Tibial artery (tissue), 4 donors: Measurements from ENCODE around the gene WNT3A.

Experiments
- DNase-seq, 2 donors: peaks; one replicate each; pipeline ENCODE4 v3.0.0-alpha.2; 2019
- H3K27ac ChIP-seq, 2 donors: fragments of 200-600 bp; sonication (generic) in 1 of 2; 1 replicate in 1 of 2; 2 replicates in 1 of 2; pipeline ENCODE4 v1.5.1; 2018 to 2019; ENCODE audit warnings: mild to moderate bottlenecking in 1 of 2
- H3K27me3 ChIP-seq, 2 donors: fragments of 200-600 bp; sonication (generic) in 1 of 2; one replicate each; pipeline versions ENCODE4 v1.5.1 to v1.6.0; 2016 to 2019
- H3K36me3 ChIP-seq, 3 donors: fragments of 200-600 bp; sonication (generic) in 2 of 3; one replicate each; pipeline ENCODE4 v1.5.1; 2016 to 2019; ENCODE audit warnings: mild to moderate bottlenecking in 2 of 3
- H3K4me1 ChIP-seq, 4 donors: fragments of 200-600 bp; sonication (generic) in 2 of 4; 1 replicate in 3 of 4; 2 replicates in 1 of 4; pipeline ENCODE4 v1.5.1; 2016 to 2019
- H3K4me3 ChIP-seq, 2 donors: fragments of 200-600 bp; sonication (generic) in 1 of 2; 1 replicate in 1 of 2; 2 replicates in 1 of 2; pipeline ENCODE4 v1.5.1; 2018 to 2019; ENCODE audit warnings: mild to moderate bottlenecking in 2 of 2
- H3K9me3 ChIP-seq, 3 donors: fragments of 200-600 bp; sonication (generic) in 1 of 3; one replicate each; pipeline ENCODE4 v1.5.1; 2016 to 2019
- CTCF ChIP-seq, 2 experiments: fragments of 200-600 bp in 1 of 2; fragments of 450-650 bp in 1 of 2; IDR thresholded peaks; one replicate each; pipeline ENCODE4 v1.5.1; 2017 to 2019; ENCODE audit warnings: antibody characterized with exemption in 2 of 2, mild to moderate bottlenecking in 1 of 2, moderate library complexity in 1 of 2
- intact Hi-C: fragments of 100-400 bp; cut with DNase I; formaldehyde crosslinking; loops from one replicate; pipeline ENCODE4 v1.15.0; 2023; ENCODE audit warnings: low total_unique reads

The WNT3A gene

GRCh38 chr1:228071839-228072657 is 65.2 kb downstream of the WNT3A start:
- peak in 1 of 2 donors; percentile 1 for DNase-seq
- H3K27ac ChIP-seq: no peak overlapping the region
- peaks cover 0 to 4% (median 0%) of the 10 kb centered on the region in 4 donors for H3K4me1 ChIP-seq
- H3K36me3 ChIP-seq: no peaks in the 10 kb centered on the region
- peaks cover 0 to 37% of the 10 kb centered on the region in 2 donors for H3K27me3 ChIP-seq
- H3K9me3 ChIP-seq: no peaks in the 10 kb centered on the region
- intact Hi-C loops: no loop called here
- TF ChIP-seq CTCF (IDR thresholded peaks at IDR 0.05): no peak
- no peak overlapping the region for H3K4me3 ChIP-seq

- TF ChIP-seq CTCF (IDR thresholded peaks at IDR 0.05): no peak
- Histone ChIP-seq H3K27me3 (peaks cover 0 to 31% of the 10 kb centered on the region in 2 donors), H3K9me3 (no peaks in the 10 kb centered on the region), H3K36me3 (no peaks in the 10 kb centered on the region), H3K4me3 (no peak overlapping the region), H3K4me1 (peaks cover 0 to 4% (median 0%) of the 10 kb centered on the region in 4 donors), H3K27ac (no peak overlapping the region)
- DNase-seq: no peak
- intact Hi-C loops: no loop called here
Observed at GRCh38 chr1:228072658-228073043, 65.9 kb downstream of the WNT3A start.

- H3K4me3 ChIP-seq: no peak overlapping the region
- intact Hi-C loops: no loop called here
- peaks cover 0 to 25% of the 10 kb centered on the region in 2 donors for H3K27me3 ChIP-seq
- H3K27ac ChIP-seq: no peak overlapping the region
- H3K9me3 ChIP-seq: no peaks in the 10 kb centered on the region
- H3K4me1 ChIP-seq: peaks cover 0 to 4% (median 0%) of the 10 kb centered on the region in 4 donors
- TF ChIP-seq CTCF (IDR thresholded peaks at IDR 0.05): no peak
- DNase-seq: no peak
- H3K36me3 ChIP-seq: no peaks in the 10 kb centered on the region
Observed at GRCh38 chr1:228073061-228073856, 66.5 kb downstream of the WNT3A start.

DNA sequence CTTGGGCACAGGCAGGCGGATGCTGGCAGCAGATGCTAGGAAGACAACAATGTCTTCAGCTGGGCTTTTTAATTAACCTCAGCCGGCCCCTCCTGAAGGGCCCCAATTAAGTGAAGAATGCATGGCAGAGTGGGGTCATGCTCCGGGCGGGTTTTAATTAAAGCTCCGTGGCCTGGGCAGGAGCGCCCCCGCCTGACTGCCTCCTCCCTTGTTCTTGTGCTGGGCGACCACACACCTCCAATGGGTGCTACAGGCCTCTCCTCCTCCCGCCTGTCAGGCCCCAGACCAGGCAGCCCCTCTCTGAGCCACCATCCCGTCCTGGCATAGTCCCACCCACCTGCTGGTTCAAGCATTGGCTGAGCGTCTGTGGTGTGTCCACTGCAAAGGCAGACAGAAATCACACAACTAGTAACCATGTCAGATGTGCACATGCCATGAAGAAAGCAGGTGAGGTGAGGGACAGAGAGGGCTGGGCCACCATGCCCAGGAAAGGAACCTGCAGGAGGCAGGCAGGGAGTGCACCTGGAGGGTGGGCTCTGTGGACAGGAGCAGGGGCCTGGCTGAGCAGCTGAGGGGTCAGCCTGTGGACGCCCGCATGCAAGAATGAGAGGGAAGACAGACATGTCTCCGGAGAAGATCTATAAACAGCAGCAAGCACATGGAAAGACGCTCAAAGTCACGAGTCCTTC is 67.2 kb downstream of the WNT3A start:
- DNase-seq: no peak
- TF ChIP-seq CTCF (IDR thresholded peaks at IDR 0.05): no peak
- intact Hi-C loops: no loop called here
- H3K36me3 ChIP-seq: no peaks in the 10 kb centered on the region
- H3K27me3 ChIP-seq: peaks cover 0 to 18% of the 10 kb centered on the region in 2 donors
- H3K9me3 ChIP-seq: no peaks in the 10 kb centered on the region
- H3K27ac ChIP-seq: no peak overlapping the region
- no peak overlapping the region for H3K4me3 ChIP-seq
- H3K4me1 ChIP-seq: peaks cover 0 to 4% (median 0%) of the 10 kb centered on the region in 4 donors

GRCh38 chr1:228074954-228075730 is 68.3 kb downstream of the WNT3A start:
- Histone ChIP-seq H3K4me3 (no peak overlapping the region), H3K9me3 (no peaks in the 10 kb centered on the region), H3K27me3 (peaks cover 0 to 11% of the 10 kb centered on the region in 2 donors), H3K27ac (no peak overlapping the region), H3K36me3 (peaks cover 0 to 3% (median 0%) of the 10 kb centered on the region in 3 donors), H3K4me1 (peaks cover 0 to 5% (median 0%) of the 10 kb centered on the region in 4 donors)
- intact Hi-C loops: no loop called here
- DNase-seq: peak; percentile 16 to 59
- TF ChIP-seq CTCF (IDR thresholded peaks at IDR 0.05): no peak
